Measurements from ENCODE around the gene DST.
A peak's percentile ranks its signal among the peaks of the same experiment; 100 is the strongest.

DST gene

DNA sequence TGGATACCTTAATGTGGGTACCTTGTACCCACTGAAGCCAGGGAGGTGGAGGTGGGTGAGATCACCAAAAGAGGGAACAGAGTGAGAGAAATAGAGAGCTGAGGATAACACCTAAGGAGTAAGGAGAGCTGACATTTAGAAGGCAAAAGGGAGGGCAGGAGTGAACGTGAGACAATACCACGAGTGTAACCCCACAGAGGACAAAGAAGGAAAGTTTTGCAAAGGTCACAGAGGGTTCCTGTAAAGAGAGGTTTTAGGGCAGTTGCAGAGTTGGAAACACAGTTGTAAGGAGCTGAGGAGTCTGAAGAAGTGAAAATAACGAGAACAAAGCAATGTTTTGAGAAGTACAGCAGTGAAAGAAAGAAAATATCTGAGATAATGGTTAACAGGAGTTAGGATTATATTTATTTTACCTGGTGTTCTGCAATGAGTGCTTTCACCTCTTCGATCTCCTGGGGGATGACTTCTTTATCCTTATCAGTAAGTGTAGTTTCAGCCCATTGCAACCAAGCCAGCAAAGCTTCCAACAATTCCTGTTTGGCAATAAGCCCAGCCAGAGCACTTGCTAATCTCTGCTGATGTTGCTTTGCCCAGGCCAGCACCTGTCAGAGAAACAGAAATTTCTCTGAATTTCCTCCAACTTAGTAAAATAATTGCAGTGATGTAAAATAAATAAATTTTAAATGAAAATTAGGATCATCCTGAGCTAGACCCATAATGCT lies 166.8 kb downstream of the DST start:
- DNase-seq, result no peak

GRCh38 chr6:56474532-56474931 lies 168.2 kb downstream of the DST start:
- DNase-seq, result no peak

- no peak for DNase-seq
Observed at GRCh38 chr6:56463443-56463842, 179.2 kb downstream of the DST start.

GRCh38 chr6:56459030-56459805 lies 183.5 kb downstream of the DST start:
- no peak for DNase-seq

DNA sequence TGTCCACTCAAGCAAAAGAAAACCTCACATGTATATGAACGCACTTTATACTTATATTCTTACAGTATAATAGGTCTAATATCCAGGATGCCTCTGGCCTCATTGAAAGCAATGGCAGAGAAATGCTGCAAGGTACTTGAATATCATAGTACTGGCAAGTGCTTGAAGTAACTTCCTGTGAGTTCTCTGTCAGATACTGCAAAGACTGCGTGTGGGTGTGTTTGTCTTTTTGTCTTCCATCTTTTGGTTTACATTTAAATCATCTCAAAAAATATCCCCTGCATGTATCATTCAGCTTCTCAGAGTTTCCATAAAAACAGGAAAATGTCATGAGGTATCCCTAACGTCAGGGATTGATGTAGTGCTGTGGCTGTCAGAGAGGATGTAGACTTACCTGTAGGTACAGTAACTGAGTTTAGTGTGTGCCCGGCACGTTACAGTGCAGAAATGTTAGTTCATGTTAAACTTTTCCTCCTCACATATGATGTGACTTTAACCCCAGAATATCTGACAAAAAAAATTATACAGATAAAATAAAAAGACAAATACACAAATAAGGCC lies 184.3 kb downstream of the DST start:
- no peak for DNase-seq

DNA sequence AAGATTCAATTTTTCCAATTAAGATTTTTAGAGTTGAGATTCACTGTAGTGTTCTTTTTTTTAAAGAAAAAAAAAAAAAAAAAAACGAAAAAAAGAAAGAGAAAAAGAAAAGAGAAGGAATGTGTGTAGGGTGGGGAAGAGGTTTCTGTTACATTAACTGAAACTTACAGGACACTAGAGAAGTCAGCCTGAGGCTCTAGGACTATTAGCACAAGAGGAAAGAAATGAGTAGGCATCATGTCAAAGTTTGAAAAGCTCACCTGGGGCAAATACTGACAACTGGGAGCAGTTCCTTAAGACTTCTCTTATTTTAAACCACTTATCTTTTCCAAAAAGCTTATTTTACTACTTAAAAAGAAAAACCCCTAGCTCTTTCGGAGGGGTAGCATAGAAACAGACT lies 185.9 kb downstream of the DST start:
- DNase-seq, result no peak

DNA sequence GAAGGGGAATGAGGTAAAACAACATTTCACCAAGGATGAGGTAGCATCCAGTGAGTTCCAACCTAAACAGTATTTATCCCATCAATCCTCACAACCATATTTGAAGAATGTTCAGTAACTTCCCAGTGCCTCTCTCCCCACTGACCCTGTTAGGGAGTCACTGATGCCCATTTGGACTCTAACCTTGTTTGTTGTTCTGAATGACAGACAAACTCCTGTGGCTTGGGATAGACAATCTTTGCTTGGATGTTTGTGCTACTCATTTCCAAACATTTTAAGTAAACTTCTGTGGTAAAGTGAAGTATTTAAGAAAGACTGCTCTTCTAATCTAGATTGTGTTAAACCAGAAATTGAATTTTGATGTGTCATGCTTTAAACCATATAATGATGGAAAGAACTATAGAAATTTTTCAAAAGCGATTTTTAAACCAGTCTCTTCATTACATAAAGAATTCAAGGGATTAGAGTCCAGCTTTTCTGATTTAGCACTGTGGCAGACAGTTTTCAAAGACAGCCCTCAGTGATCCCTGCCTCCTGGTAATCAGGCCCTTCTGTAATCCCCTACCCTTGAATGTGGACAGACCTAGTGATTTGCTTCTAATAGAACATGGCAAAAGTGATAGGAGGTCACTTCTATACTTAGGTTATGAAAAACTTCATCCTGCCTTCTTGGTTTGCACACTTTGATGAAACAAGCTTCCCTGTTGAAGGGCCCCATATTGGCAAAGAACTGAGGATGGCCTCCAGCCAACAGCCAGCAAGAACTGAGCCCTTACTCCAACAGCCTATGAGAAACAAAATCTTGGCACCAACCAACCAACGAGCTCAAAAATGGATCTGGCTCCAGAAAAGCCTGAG lies 191.6 kb downstream of the DST start:
- DNase-seq, result peak; percentile 67

- DNase-seq, result no peak
Observed at GRCh38 chr6:56450376-56450775, 192.3 kb downstream of the DST start.

DNA sequence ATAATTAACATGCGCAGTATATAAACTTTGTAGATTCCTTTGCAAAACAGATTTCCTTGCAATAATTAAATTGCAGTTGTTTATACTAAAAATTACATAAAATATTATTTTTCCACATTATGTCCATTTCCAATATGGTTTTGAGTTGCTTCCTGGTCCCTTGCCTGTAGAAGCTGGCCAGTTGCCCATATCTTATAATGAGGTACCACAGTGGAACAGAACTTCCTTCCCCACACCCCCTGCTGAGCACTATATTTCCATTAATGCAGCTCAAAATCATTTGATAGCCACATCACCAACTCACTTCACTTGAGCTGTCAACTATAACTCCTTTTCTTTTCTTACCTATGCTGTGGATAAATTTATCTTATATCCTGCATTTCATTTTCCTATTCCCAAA lies 194.6 kb downstream of the DST start:
- DNase-seq, result no peak

- no peak for DNase-seq
Observed at GRCh38 chr6:56445818-56446217, 196.9 kb downstream of the DST start.

- no peak for DNase-seq
Observed at GRCh38 chr6:56444855-56445254, 197.8 kb downstream of the DST start.

DNA sequence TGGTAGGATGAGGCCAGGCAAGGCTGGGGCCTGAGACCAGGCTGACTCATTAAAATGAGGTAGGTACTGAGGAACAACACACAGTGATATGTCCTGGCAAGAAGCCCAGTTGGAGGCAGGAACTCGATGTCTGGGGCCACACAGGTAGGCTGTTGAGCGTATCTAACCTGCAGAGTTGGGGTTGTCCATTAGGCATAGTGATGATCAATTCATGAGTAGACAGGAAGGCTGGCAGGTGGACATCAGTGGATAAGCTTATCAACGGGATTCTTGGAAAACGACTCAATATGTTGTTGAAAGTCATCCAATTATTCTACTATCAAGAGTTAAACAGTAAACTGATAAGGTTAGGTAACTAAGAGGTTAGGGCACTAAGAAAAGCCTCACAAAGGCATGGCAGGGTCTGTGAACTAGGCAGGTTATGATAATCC lies 202.1 kb downstream of the DST start:
- DNase-seq, result no peak

DNA sequence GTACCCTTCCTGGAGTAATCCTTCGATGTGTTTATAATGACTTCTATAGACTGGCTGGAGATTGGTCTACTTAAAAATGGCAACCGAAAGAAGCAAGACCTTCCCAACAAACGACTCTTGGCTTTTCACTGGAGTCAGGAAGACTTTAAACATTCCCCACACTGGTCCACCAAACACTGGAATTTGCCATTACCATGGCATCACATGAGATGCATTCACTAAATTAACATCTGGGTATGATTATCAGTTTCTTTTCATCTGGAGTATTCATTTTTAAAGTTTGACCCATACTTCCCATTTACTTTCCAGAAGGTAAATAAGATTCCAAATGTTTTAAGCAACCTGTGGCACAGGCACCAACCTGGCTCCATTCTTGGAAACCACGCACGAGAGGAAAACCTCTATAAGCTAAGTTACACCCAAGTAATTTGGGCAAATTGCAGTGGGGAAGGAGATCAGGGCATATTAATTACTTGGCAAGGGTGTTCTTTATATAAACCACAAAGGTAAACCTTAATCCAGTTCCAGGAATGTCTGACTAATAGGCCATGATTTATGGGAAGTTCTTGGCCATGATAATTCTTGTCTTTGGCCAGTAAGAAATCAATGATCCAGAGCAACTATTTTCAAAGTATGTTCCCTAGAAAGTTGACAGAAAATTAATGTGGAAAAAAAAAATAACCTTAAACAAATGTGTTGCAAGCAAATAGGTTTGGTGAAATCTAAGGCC lies 205.4 kb downstream of the DST start:
- DNase-seq, result no peak

DNA sequence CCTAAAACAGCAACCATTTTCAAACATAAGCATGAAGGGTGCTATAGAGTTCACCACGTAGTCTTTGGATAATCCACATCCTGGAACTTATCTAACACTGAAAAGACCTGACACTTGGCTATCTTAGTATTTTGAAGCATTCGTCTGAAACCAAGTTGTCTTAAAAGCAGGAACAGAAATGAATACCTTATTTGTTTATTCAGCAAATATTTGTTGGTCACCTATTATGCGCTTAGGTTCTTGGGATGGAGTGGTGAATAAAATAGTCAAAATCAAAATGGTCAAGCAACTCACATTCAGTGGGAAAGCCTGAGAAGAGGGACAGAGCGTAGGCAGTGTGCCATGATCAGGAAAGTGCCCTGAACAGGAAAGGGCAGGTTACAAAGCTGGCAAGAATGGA lies 206.9 kb downstream of the DST start:
- no peak for DNase-seq

- no peak for DNase-seq
Observed at GRCh38 chr6:56435326-56435725, 207.4 kb downstream of the DST start.

DNA sequence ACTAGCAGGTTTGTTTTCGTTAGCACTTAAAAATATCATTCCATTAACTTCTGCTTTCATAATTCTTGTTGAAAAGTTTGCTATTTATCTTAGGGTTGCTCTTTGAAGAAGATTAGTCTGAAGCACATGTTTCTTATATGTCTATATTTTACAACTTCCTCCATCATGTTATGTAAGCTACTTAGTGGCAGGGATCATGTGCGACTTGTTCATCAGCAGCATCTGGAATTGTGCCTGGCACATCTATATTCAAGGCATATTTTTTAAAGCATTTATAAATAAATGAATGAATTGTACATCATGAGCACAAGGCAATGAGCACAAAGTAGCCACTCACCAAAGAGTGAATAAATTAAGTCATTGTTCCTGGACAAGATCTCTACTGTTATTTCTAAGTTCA lies 208.1 kb downstream of the DST start:
- no peak for DNase-seq

GRCh38 chr6:56433119-56433518 lies 209.6 kb downstream of the DST start:
- DNase-seq, result no peak

GRCh38 chr6:56432194-56432593 lies 210.5 kb downstream of the DST start:
- no peak for DNase-seq

DNA sequence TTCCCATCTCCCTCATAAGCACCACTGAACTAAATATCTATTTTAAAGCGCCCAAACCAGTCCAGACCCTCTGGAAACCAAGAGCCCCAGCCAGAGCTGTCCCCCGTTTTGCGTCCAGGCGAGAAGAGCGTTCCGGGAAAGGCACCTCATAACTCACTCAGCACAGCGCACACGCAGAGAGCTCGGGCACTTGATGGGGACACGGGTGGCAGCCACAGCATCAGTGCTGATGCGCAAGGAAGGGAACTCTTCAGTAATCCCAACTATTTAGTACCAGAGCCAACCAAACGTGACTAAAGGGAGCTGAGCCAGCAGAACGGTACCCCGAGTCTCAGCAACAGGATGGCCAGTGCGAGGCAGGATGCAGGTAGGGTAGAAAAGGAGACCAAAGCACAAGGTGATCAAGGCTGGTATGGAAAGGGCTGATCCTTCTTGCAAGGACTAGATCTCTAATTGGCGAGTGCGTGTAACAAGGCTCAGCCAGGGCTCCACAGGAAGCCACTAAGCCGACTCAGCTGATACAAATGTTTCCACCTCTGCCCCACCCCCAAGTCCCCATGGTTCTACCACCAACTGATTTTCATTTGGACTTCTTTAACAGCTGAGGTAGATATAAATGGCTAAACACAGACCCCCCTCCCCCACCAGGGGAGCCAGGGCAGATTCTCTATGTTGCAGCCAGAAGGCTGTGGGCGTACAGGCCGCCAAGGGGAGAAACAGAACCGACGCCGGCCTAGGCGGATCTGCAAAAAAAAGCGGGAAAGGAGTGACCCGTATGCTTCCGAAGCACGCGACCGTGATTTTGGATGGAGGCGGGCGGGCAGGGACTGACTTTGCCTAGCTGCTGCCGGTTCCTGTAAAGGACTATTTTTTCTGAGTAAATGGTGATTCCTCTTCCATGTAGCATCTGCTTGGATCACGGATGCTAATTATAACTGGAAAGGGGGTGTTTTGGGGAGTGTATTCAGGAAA lies 211.8 kb downstream of the DST start:
- no peak for DNase-seq

- DNase-seq, result no peak
Observed at GRCh38 chr6:56424542-56425083, 218.1 kb downstream of the DST start.

DNA sequence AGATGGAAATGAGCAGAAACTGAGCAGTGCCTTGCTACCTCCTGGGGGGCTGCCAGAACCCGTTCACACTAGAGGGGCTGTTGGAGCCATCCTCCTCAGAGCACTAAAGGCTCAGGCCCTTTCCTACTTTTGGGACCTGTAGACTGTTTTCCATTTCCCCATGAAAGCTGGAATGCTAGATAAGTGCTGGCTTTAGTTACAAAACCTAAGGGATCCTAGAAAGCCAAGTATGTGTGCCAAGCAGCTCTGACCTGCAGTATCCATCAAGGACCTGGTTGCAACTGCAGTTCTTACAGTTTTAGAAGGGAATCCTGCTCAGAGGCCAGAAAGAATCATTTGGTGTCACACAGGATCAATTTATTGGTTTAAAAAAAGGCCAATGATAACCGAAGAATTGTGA lies 218.6 kb downstream of the DST start:
- DNase-seq, result no peak

All from right forelimb (tissue), 1 donor.